Right ventricle myocardium superior (tissue), 1 donor: ENCODE results near the gene VTA1. TPM values are rescaled to one million over a fixed set of nuclear protein-coding genes. Genes with fewer than 3 reads are reported as not detected.
"Not testable (repeated sequence)": the region's sequence is repeated elsewhere in the genome, so short reads cannot be mapped to it uniquely, and the experiment has no call there.

Experiments
- ATAC-seq: fragments of 200-7000 bp; cut with Tn5 transposase; one replicate; pipeline ENCODE4 v1.9.1; 2020; ENCODE audit warnings: mild to moderate bottlenecking; ENCODE audit not compliant: poor library complexity
- DNase-seq: peaks from one replicate; pipeline ENCODE4 v3.0.0-alpha.2; 2020
- intact Hi-C: fragments of 100-400 bp; cut with DNase I; formaldehyde crosslinking; loops from one replicate; pipeline ENCODE4 v1.11.2; 2022
- total RNA-seq: library from RNA; stranded (reverse); fragmentation: NEBNext Ultra II Directional; extraction: Animal tissue kit (Norgen Biotek cat#: 25700); gene quantifications from one replicate; pipeline ENCODE4 v1.2.1, GENCODE V29; 2021
- donor health status: DM: no; HTN: yes; CAD: no; lungs with severe emphysema.

VTA1 gene
- total RNA-seq, 1 donor from 2014 or later, result 36.0 TPM

DNA sequence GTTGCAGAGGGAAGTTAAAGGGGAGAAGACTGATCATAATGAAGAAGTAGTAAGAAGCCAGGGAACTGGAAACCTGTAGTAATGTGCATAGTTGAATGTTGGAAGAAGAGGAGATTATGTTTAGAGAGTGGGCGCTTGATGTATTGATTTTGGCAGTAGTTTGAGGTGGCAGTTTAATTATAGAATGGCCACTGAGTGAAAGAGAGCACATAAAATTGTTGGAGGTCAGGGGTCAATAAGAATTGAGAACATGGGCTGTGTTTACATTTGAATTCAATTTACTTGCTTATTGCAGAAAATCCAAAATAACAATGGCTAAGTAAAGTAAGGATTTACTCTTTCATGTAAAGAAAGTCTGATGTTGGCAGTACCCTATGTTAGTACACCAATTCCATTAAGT, 15.7 kb downstream of the VTA1 start:
- intact Hi-C loops, result no loop called here
- ATAC-seq (no peak), DNase-seq (no peak)

DNA sequence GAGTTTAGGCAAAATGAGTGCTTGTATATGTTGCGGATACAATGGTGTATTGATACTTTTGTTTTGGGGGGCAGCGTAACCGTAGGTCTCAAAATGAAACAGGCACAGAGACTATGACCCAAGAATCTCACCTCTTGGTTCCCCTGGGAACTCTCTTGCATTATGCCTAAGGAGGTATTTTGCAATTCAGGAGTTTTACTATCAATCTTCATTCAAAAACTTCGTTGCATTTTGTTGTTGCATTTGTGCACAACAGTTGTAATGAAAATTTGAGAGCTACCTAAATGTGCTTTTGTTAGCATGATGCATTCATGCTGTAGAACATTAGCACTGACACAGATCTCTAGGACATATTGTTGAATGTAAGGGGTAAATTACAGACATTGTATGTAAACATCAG, 18.2 kb downstream of the VTA1 start:
- DNase-seq (no peak), ATAC-seq (no peak)
- intact Hi-C loops, result no loop called here

DNA sequence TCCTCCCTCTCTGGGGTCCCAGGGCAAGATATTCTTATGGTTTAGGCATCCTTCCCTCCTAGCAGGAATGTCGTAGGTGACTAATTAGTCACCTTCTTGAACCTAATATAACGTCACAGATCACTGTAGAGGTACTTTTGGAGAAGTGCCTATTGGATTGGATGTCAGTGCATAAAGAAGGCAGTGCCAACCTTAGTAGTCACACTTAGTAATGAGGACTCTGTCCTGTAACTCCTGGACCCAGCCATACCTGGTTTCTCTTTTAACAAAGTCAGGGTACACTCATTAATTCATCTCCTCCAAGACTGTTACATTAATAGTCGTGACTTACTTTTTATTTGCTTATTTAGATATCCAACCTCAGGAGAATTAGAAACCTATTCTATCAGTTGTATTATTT, 20.0 kb downstream of the VTA1 start:
- no peak for DNase-seq
- ATAC-seq, result no peak
- intact Hi-C loops, result no loop called here

DNA sequence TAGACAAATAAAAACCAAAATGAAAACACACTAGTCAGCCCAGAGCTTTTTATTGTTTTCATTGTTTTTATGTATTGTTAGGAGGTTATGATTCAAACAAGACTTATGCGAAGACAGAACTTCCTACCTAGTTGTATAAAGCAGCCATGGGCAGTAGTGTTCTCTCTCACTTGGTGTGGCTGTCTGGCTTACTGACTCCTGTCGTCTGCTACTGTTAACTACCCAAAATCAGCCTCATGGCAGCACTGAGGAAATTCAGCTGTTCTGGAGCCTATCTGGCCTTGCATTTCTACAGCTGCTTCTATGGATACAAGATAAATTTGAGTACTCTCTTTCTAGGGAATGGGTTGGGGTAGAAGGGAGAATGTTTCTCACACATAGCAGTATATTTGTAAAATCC, 20.4 kb downstream of the VTA1 start:
- intact Hi-C loops, result no loop called here
- ATAC-seq (no peak), DNase-seq (no peak)

DNA sequence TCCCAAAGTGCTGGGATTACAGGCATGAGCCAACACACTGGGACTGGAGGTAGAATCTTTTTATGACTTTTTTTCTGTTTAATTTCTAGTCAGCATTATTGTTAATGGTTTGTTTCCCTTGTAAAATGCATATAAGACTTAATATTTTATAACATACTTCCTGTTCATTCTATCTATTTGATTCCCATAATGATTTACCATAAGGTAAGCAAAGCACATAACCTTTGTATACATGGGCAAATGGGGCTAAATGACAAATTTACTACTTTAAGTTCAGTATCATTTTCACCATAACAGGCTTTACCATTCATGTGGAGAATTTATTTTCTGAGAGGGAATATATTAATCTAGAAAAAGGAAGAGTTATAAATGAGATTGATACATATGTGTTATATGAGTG, 24.3 kb downstream of the VTA1 start:
- no peak for ATAC-seq
- intact Hi-C loops, result no loop called here
- no peak for DNase-seq

DNA sequence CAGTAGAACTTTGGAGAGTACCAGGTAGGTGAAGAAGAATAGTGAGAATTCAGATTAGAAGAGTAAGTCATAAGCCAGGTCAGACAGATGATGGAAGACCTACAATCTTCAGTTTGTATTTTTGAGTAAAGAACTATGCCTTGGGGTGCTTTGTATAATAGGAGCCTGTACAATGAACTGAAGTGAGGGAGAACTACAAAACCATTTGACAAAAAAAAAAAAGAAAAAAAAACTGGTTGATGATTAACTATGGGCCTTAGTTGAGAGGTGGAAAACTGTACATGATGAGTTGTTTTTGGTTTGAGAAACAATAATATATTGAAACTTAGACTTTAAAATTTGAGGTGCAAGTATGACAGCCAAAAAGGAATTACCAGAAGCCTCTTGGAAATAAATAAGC, 25.7 kb downstream of the VTA1 start:
- intact Hi-C loops, result no loop called here
- ATAC-seq, result no peak
- DNase-seq, result no peak

DNA sequence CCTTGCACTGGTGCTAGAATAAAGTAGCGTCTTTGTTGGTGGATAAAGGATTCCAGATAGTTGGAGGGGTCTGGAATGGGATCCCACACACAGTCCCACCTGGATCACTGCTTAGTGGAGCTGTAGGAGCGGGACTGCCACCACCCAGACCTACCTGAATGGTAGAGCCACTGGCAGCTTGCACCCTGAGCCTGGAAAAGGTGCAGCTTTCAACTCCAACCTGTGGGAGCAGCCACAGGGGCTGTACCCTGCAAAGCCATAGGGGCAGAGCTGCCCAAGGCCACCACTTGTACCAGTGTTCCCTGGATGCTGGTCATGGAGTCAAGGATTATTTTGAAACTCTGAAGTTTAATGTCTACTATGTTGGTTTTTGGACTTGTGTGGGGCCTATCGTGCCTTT, 26.9 kb downstream of the VTA1 start:
- DNase-seq, result no peak
- intact Hi-C loops, result no loop called here
- no peak for ATAC-seq

DNA sequence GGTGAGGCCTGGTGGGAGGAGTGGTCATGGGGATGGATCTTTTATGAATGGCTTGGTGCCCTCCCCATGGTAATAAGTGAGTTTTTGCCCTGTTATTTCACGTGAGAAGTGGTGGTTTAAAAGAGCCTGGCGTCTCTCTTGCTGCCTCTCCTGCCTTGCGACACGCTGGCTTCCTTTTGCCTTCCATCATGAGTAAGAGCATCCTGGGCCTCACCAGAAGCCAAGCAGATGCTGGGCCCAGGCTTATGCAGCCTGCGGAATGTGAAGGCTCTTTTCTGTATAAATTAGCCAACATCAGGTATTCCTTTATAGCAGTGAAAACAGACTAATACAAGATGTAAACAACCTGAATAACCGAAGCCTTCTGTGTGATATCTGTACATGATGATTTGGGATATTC, 27.6 kb downstream of the VTA1 start:
- ATAC-seq (no peak), DNase-seq (no peak)
- intact Hi-C loops, result no loop called here

DNA sequence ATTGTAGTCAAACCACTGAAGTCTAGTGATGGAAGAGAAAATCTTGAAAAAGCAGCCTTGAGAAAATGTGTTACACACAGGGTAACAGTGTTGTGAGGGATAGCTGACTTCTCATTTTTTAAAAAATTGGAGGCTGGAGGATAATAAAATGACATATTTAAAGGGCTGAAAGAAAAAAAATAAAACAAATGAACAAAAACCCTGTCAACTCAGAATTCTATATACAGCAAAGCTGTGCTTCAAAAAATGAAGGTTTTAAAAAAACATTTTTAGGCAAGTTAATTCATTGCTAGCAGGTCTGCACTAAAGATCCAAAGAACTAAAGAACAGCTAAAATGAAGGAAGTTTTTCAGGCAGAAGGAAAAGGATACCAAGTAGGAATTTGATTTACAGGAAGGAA, 31.1 kb downstream of the VTA1 start:
- DNase-seq (no peak), ATAC-seq (no peak)
- intact Hi-C loops, result no loop called here

DNA sequence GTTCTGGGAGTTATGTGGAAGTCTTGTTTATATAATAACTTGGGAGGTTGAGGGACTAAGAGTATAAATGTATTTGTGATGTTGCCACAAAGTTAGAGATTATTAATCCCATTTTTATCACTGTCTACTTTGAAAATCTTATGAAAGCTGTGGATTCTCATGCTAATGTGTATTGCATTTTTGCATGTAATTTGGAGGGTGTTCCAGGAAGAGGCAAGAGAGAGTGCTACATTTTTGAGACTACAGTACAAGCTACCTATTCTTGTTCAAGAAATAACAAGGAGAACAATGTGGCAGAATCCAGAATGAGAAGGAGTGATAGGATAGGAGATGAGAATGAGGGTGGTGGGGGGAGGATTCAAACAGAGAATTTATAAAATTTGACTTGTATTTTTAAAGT, 34.9 kb downstream of the VTA1 start:
- intact Hi-C loops, result no loop called here
- no peak for ATAC-seq
- DNase-seq, result no peak

DNA sequence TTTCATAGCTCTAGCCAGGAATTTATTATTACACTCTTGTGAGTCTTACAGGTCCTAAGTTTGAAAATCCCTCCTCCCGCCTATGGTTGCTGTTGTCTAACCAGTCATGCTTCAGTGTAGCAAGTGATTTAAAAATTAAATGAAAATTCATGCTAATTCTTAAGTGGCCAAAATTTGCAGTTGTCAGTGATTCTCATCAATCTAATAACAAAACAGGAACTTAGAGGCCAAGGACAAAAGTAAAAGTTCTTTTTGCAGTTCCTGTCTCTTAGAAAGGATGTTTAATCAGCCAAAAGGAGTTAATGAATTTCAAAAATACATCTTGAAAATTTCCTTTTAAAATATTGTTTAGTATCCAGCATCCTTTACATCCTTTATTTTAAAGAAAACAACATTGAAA, 36.3 kb downstream of the VTA1 start:
- no peak for DNase-seq
- no peak for ATAC-seq
- intact Hi-C loops, result no loop called here

DNA sequence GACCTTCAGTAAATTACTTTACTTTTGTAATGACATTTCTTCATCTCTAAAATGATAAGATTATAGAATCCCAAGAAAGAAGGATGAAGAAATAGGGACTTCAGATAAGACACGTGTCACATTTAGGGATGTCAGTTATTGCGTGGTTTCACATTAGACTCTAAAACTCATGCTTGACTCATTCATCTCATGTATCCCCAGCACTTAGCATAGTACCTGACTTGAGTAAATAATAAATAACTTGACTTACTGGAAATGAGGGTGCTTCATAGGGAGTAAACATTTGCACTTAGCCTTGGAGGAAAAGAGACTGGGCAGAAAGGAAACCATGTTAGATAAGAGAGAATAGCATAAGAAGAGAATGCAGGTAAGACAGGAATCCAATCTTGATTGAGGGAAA, 37.2 kb downstream of the VTA1 start:
- DNase-seq (no peak), ATAC-seq (no peak)
- intact Hi-C loops, result no loop called here

DNA sequence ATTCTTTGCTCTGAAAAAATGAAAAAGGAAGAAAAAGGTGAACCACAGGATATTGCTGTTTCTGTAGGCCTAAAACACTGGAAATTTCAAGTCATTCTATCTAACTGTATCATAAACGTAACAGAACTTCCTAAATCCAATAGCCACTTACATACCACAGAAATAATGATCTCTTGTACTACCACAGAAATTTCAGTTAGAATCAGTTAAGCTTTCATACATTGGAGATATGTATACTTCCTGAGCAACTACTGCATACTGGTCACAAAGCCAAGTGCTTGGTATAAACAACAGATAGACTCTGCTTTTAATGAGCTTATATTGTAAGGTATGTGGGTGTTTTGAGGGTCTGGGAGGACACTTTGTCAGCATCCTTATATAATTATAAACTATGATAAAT, 38.6 kb downstream of the VTA1 start:
- ATAC-seq, result no peak
- intact Hi-C loops, result no loop called here

DNA sequence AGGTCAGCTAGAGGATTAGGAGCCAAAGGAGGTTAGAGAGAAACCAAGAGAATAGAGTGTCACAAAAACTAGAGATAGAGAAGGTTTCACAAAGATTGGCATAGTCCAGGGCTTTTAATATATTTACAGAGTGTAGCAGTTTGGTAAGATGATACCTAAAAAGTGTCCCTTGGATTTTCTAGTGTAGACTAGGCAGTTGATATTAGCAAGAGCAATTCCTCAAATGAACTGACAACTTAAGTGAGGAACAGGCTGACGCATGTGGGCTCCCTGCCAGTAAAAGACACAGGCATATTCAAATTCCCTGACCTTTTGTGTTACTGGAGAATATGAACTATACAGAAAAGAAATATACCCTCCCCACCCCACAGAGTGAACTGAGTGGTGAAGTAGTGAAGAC, 40.1 kb downstream of the VTA1 start:
- ATAC-seq (peak; percentile 88), DNase-seq (peak; percentile 67)
- intact Hi-C loops, result no loop called here

More for the DNA sequence above, 38.6 kb downstream of the VTA1 start:
- no peak for DNase-seq

DNA sequence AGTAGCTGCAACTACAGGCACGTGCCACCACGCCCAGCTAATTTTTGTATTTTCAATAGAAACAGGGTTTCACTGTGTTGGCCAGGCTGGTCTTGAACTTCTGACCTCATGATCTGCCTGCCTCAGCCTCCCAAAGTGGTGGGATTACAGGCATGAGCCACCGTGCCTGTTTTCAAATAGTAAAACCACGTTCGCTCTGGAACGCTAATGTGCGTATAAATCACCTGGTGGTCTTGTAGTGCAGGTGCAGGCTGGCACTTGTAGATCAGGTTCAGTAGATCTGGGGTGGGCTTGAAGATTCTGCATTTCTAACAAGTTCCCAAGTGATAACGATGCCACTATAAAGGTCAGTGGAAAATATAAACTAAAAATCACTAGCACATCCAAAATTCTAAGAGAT, 41.3 kb downstream of the VTA1 start:
- intact Hi-C loops, DNase-seq, ATAC-seq: not testable (repeated sequence)

DNA sequence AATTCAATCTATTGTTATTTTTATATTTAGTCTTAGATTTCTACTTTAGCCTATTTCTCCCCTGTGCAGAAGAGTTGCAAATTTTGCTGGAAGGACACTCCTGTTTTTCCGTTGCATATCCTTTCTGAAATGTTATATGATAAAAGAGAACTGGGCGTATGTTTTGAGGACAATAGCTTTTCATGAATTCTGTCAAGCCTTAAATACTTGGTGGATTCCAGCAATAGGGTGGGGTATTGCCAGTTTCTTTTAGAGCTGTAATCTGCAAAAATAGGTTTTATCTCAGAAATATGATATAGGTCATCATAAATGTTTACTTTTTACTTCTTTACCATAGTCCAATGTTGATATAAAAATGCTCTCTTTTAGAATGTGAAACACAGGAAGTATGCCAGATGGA, 42.0 kb downstream of the VTA1 start:
- ATAC-seq, result no peak
- DNase-seq, result no peak
- intact Hi-C loops, result no loop called here

DNA sequence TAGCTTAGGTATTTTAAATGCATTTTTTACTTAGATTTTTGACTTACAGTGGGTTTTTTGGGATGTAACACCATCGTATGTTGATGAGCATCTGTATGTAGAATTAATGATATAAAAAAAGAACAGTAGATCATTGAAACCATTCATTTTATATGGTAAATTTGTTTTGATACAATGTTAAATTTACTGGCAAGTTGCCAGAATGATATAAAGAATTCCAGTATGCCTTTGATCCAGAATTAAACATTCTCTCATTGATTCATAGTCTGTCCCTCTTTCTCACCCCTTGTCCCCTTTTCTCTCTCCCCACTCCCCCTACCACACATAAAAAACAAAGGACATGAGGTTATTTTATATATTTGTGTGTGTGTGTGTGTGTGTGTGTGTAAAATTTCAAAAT, 45.3 kb downstream of the VTA1 start:
- intact Hi-C loops, result no loop called here
- DNase-seq (no peak), ATAC-seq (no peak)

DNA sequence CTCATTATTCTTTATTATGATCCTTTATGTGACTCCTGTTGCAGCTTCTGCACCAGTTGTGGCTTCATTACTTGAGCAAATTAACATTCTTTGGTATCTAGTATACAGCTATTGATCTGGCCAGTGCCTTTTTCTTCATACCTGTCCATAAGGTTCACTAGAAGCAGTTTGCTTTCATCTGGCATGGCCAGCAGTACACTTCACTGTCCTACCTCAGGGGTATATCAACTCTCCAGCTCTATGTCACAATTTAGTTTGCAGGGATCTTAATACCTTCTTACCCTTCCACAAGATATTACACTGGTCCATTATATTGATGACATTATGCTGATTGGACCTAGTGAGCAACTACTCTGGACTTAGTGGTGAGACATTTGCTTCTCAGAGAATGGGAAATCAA, 46.6 kb downstream of the VTA1 start:
- DNase-seq (no peak), ATAC-seq (no peak)
- intact Hi-C loops, result no loop called here

DNA sequence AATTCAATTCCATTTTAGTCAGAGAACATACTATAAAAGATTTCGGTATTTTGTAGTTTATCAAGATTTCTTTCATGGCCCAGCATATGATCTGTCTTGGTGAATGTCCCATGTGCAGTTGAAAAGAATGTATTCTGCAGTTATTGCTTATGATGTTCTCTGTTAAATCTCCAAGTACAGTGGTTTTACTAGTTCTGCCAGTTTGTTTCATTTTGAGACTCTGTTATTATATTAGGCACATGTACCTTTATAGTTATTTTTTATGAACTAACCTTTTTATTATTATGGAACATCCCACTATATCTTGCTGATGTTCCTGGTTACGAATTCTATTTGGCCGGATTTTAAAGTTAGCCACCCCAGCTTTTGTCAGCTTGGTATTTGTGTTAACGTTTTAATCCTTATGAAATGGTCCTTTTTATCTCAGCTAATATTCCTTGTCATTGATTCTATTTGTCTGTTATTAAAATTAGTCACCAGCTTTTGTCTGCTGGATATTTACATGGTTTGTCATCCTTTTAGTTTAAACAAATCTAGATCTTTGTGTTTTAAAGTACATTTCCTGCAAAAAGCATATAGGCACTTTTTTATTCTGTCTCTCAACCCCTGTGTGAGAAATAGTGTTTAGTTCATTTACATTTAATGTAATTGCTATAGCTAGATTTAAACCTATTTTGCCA, 48.9 kb downstream of the VTA1 start:
- intact Hi-C loops, result no loop called here
- DNase-seq, result no peak

DNA sequence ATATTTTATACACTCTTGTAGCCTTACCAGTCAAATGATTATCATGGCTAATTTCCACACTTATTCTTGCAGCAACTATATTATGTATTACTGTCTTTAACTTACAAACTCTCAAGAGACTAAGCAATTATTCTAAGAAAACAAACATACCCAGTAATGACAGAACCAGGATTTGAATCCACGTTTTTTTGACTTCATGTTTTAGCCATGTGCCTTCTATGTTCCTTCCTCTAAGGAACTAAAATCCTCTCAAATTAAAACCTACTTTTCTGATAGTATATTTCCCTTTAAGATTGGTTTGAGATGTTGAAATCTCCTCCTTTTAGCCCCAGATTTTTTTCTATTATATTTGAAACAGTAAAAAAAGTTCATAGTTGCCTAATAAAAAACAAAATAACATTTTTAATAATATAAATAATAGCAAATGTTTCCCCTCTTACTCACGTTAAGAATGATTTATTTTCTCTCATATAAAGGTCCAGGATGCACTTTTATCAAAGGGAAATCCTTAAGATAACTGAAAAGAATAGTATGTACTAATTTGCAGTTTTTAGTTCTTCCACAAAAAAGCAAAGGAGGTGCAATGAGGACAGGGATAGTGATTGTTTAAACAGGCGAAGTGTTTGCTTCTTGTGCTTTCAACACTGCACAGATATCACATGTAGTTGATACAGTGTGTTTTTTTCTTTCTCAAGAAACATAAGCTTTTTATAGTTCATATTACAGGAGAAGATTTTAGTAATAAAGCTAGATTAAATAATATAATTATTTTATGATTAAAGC, 54.0 kb downstream of the VTA1 start:
- DNase-seq, result no peak
- no peak for ATAC-seq
- intact Hi-C loops, result no loop called here

More for the DNA sequence above, 48.9 kb downstream of the VTA1 start:
- no peak for ATAC-seq
